OCI-LY1 (cell line): ENCODE measurements around the gene RTRAF.

ENCODE experiments used
- CTCF ChIP-seq: fragments of 200-600 bp; sonication (generic), shearing (Covaris generic); IDR thresholded peaks from 2 replicates; pipeline ENCODE4 v1.5.1; 2017; ENCODE audit warnings: mild to moderate bottlenecking, antibody characterized with exemption, low read length, moderate library complexity, mixed read lengths
- EZH2 ChIP-seq: fragments of 200-600 bp; sonication (generic), shearing (Covaris generic); IDR thresholded peaks from 2 replicates; pipeline ENCODE4 v1.8.0; 2017; ENCODE audit warnings: borderline replicate concordance, mixed run types, mild to moderate bottlenecking, antibody characterized with exemption, low read length, moderate library complexity, mixed read lengths

- TF ChIP-seq CTCF (no peak), EZH2 (no peak)
Observed at GRCh38 chr14:52058341-52058740, 69.0 kb downstream of the RTRAF start.
